Adrenal gland (tissue), 12 donors: ENCODE results near the gene GZMB. TPM values are rescaled to one million over a fixed set of nuclear protein-coding genes. Genes with fewer than 3 reads are reported as not detected.

ENCODE experiments used
- DNase-seq, 7 donors: peaks; one replicate each; pipeline ENCODE4 v3.0.0-alpha.2; 2019 to 2020
- H3K27ac ChIP-seq, 5 donors: fragments of 200-600 bp; sonication (generic) in 4 of 5; 1 replicate in 3 of 5; 2 replicates in 2 of 5; pipeline versions ENCODE4 v1.5.1 to v1.8.0; 2016 to 2020; ENCODE audit warnings: mild to moderate bottlenecking in 1 of 5
- H3K27me3 ChIP-seq: fragments of 200-600 bp; 2 replicates; pipeline ENCODE4 v1.8.0; 2021
- H3K36me3 ChIP-seq, 2 donors: fragments of 200-600 bp; replicated peaks in 1 of 2; 1 replicate in 1 of 2; 2 replicates in 1 of 2; pipeline versions ENCODE4 v1.5.1 to v1.8.0; 2018 to 2022
- H3K4me1 ChIP-seq, 2 donors: fragments of 200-600 bp; replicated peaks in 1 of 2; 1 replicate in 1 of 2; 2 replicates in 1 of 2; pipeline versions ENCODE4 v1.5.1 to v1.8.0; 2018 to 2021
- H3K4me3 ChIP-seq, 4 donors: fragments of 200-600 bp; sonication (generic) in 3 of 4; one replicate each; pipeline ENCODE4 v1.5.1; 2016 to 2018
- H3K9me3 ChIP-seq, 3 donors: fragments of 200-600 bp; sonication (generic) in 1 of 3; replicated peaks in 1 of 3; 1 replicate in 2 of 3; 2 replicates in 1 of 3; pipeline versions ENCODE4 v1.5.1 to v1.8.0; 2016 to 2021
- CTCF ChIP-seq, 6 experiments: fragments of 450-650 bp in 4 of 6; fragments of 200-600 bp in 2 of 6; sonication (generic) in 1 of 6; IDR thresholded peaks; 1 replicate in 5 of 6; 2 replicates in 1 of 6; pipeline versions ENCODE4 v1.5.1 to v1.8.0; 2016 to 2021; ENCODE audit warnings: antibody characterized with exemption in 6 of 6, mild to moderate bottlenecking in 2 of 6, moderate library complexity in 1 of 6
- POLR2A ChIP-seq, 2 donors: fragments of 450-650 bp; IDR thresholded peaks; one replicate each; pipeline ENCODE4 v1.6.1; 2017; ENCODE audit warnings: antibody characterized with exemption in 2 of 2, mild to moderate bottlenecking in 2 of 2, moderate library complexity in 1 of 2
- WGBS, 4 donors: extraction: QIAGEN DNeasy Blood & Tissue Kit in 2 of 4; methylation state at CpG; one replicate each; pipeline versions ENCODE4 v1.1.5 to v1.1.7; 2013 to 2017; 5-methylcytosine and 5-hydroxymethylcytosine counted together
- intact Hi-C, 2 donors: fragments of 100-400 bp; cut with DNase I; formaldehyde crosslinking; loops; one replicate each; pipeline versions ENCODE4 v1.14.1 to v1.15.0; 2022 to 2023
- polyA plus RNA-seq, 3 donors: library from polyadenylated mRNA; stranded (reverse); fragments of 200-250 nt in 2 of 3; fragments of 350-450 nt in 1 of 3; fragmentation: Illumina TruSeq in 1 of 3; extraction: RNeasy Lipid Tissue Mini Kit (QIAGEN cat#74804) in 1 of 3; gene quantifications; one replicate each; pipeline ENCODE4 v1.2.3, GENCODE V29; 2013 to 2014
- total RNA-seq, 9 donors: library from RNA; depleted of rRNA in 4 of 9; stranded (reverse); fragments of >200 nt in 4 of 9; fragments of 120-200 nt in 1 of 9; fragmentation: NEBNext Ultra II Directional in 1 of 9; extraction: Animal tissue kit (Norgen Biotek cat#: 25700) in 1 of 9; gene quantifications; one replicate each; pipeline versions ENCODE4 v1.1.0 to v1.2.4, GENCODE V29; 2013 to 2023
- donor health status: healthy with polysubstance abuse.
- donor health status: Bipolar disorder and iron deficiency.
- donor health status: DM: yes; HTN: yes; CAD: no.
- donor health status: DM: no; HTN: no; CAD: no.
- donor health status: DM: no; HTN: no; CAD: no.
- donor health status: DM: yes; HTN: yes; CAD: no.

The GZMB gene
- total and polyA plus RNA-seq, 12 donors: 0.39 to 5.6 (median 1.6) TPM; not detected in 2

- TF ChIP-seq POLR2A (IDR thresholded peaks at IDR 0.05): no peak
- TF ChIP-seq CTCF (IDR thresholded peaks at IDR 0.05): no peak
- WGBS, 4 donors: 83 to 89% (median 85%) methylated on average over 11 of the region's 11 CpGs
- Histone ChIP-seq H3K4me3 (no peak overlapping the region), H3K27ac (no peak overlapping the region), H3K9me3 (no peaks in the 10 kb centered on the region), H3K27me3 (no peaks in the 10 kb centered on the region), H3K4me1 (no peaks in the 10 kb centered on the region), H3K36me3 (no peaks in the 10 kb centered on the region)
- intact Hi-C loops: no loop called here
- DNase-seq: no peak
These were observed 2.1 kb downstream of the GZMB start for GRCh38 chr14:24631749-24632335.

GRCh38 chr14:24630872-24631477, 3.0 kb downstream of the GZMB start:
- TF ChIP-seq POLR2A (IDR thresholded peaks at IDR 0.05) (no peak), CTCF (IDR thresholded peaks at IDR 0.05) (no peak)
- no peaks in the 10 kb centered on the region for H3K36me3 ChIP-seq
- intact Hi-C loops: no loop called here
- no peak for DNase-seq
- H3K9me3 ChIP-seq: no peaks in the 10 kb centered on the region
- no peak overlapping the region for H3K4me3 ChIP-seq
- H3K27ac ChIP-seq: no peak overlapping the region
- WGBS, 4 donors: 78 to 84% (median 83%) methylated on average over 8 to 10 of the region's 10 CpGs
- no peaks in the 10 kb centered on the region for H3K27me3 ChIP-seq
- no peaks in the 10 kb centered on the region for H3K4me1 ChIP-seq

GRCh38 chr14:24630087-24630871, 3.7 kb downstream of the GZMB start:
- TF ChIP-seq CTCF (IDR thresholded peaks at IDR 0.05): no peak
- TF ChIP-seq POLR2A (IDR thresholded peaks at IDR 0.05): no peak
- 71 to 83% (median 81%) methylated on average over 2 to 3 of the region's 3 CpGs for WGBS, 4 donors
- DNase-seq: no peak
- H3K27ac ChIP-seq: no peak overlapping the region
- no peaks in the 10 kb centered on the region for H3K27me3 ChIP-seq
- intact Hi-C loops: no loop called here
- no peaks in the 10 kb centered on the region for H3K4me1 ChIP-seq
- no peaks in the 10 kb centered on the region for H3K36me3 ChIP-seq
- H3K4me3 ChIP-seq: no peak overlapping the region
- no peaks in the 10 kb centered on the region for H3K9me3 ChIP-seq

GRCh38 chr14:24629521-24629920, 4.5 kb downstream of the GZMB start:
- Histone ChIP-seq H3K27ac (no peak overlapping the region), H3K9me3 (no peaks in the 10 kb centered on the region), H3K36me3 (no peaks in the 10 kb centered on the region), H3K27me3 (no peaks in the 10 kb centered on the region), H3K4me1 (no peaks in the 10 kb centered on the region), H3K4me3 (no peak overlapping the region)
- no peak for TF ChIP-seq CTCF (IDR thresholded peaks at IDR 0.05)
- TF ChIP-seq POLR2A (IDR thresholded peaks at IDR 0.05): no peak
- WGBS, 4 donors: 76 to 81% (median 79%) methylated on average over 6 of the region's 6 CpGs
- intact Hi-C loops: no loop called here
- no peak for DNase-seq
